T-helper 1 cell treated with Interleukin-12 subunit alpha and Interleukin-12 subunit beta and Interleukin-4 antibody, amounts not matched to agents 30 ng/mL and 1 ng/mL, for 36 hours (primary cell): Measurements from ENCODE around the gene CLPTM1. TPM values are rescaled to one million over a fixed set of nuclear protein-coding genes. Genes with fewer than 3 reads are reported as not detected.
"Not testable (repeated sequence)": the region's sequence is repeated elsewhere in the genome, so short reads cannot be mapped to it uniquely, and the experiment has no call there.

ENCODE experiments used
- intact Hi-C: fragments of 100-400 bp; cut with micrococcal nuclease; formaldehyde crosslinking; loops from one replicate; pipeline ENCODE4 v1.15.1; 2024
- total RNA-seq: library from RNA; stranded (reverse); gene quantifications from 2 replicates; pipeline ENCODE4 v1.2.3, GENCODE V29; 2022

CLPTM1 gene
- total RNA-seq, 1 donor from 2014 or later = 98.0 TPM

DNA sequence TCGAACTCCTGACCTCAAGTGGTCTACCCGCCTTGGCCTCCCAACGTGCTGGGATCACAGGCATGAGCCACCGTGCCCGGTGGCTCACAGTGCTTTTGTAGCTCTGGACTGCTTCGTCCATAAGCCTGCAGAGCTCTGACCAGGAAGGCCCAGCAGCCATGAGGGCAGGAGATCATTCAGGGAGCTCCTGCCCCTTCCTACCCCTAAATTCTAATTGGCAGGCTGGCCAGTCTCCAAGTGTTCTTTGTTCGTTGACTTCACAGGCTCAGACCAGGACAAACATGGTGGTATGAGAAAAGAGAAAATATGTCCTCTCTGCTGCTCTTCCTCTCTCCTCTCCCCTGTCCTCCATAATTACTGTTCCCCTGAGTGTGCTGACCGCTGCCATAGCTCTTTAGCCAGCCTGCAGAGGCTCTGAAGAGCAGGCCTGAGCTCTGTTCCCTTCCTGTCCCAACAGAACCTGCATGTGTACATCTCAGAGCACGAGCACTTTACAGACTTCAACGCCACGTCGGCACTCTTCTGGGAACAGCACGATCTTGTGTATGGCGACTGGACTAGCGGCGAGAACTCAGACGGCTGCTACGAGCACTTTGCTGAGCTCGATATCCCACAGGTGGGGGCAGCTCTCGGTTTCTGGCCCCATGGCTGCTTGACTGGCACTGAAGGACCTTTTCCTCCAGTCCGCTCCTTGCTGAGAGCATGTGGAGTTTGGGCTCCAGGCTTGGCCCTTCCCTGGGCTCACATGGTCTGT lies 19.0 kb downstream of the CLPTM1 start:
- intact Hi-C loops = no loop called here

- intact Hi-C loops = no loop called here
These were observed 19.7 kb downstream of the CLPTM1 start for GRCh38 chr19:44974857-44975256.

- intact Hi-C loops = no loop called here
These were observed 20.3 kb downstream of the CLPTM1 start for GRCh38 chr19:44975444-44975843.

GRCh38 chr19:44984005-44984404 lies 28.8 kb downstream of the CLPTM1 start:
- intact Hi-C loops = no loop called here

- intact Hi-C loops = loop anchor here (5.0 kb wide), 1 partner anchor 352 kb away; no protein-coding TSS in a partner anchor
These were observed 30.3 kb downstream of the CLPTM1 start for GRCh38 chr19:44985445-44985844.

DNA sequence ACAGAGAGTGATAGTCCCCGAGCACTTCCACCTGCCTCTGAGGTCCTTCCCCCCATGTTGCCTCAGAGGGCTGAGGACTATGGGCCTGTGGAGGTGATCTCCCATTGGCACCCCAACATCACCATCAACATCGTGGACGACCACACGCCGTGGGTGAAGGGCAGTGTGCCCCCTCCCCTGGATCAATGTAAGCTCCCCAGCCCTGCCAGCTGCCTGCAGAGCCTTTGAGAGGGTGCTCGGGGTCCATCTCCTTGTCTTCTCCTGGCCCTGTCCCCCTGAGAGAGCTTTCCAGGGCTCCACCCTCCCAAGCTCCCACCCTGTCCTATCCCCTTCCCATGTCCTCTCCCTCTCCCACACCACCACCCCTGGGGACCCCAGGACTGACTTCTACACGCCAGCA lies 31.2 kb downstream of the CLPTM1 start:
- intact Hi-C loops = loop anchor here (5.0 kb wide), 1 partner anchor 351 kb away; no protein-coding TSS in a partner anchor

DNA sequence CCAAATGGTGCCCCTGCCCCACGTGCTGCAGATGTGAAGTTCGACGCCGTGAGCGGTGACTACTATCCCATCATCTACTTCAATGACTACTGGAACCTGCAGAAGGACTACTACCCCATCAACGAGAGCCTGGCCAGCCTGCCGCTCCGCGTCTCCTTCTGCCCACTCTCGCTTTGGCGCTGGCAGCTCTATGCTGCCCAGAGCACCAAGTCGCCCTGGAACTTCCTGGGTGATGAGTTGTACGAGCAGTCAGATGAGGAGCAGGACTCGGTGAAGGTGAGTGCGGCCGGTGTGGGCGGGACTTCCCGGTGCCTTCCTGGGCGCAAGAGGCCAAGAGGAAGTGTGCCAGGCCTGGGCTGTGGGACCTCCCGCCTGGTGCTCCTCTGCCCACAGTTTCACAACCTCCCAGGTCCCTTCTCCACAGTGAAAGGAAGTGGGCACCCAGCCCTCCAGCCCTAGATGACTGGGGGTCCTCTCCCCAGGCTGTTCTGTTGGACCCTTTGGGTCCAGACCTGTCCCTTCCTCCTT lies 32.0 kb downstream of the CLPTM1 start:
- intact Hi-C loops = loop anchor here (5.0 kb wide), 1 partner anchor 350 kb away; no protein-coding TSS in a partner anchor

GRCh38 chr19:44988273-44988672 lies 33.1 kb downstream of the CLPTM1 start:
- intact Hi-C loops = loop anchor here (5.0 kb wide), 1 partner anchor 349 kb away; no protein-coding TSS in a partner anchor

DNA sequence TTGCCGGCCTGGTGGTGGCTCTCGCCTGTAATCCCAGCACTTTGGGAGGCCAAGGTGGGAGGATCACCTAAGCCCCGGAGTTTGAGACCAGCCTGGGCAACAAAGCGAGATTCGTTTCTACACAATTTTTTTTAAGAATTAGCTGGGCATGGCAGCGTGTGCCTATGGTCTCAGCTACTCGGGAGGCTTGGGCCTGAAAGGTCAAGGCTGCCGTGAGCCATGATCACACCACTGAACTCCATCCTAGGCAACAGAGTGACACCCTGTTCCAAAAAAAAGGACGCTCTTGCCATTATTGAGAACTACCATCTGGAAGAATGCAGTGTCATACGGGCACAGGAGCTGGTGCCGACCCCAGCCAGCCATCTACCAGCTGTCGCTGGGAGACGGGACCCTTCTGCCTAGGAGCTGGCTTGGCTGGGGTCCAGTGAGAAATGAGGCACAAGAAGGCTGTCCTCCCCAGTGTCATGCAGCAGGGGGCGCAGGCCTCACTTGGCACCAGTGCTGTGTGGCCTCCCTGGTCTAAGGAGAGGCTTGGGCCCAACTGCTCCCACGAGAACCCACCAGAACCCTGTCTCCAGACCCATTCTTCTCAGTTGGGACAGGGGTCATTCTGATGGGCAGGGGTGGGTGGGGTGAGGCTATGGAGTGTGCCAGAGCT lies 33.8 kb downstream of the CLPTM1 start:
- intact Hi-C loops = loop anchor here (1.0 to 5.0 kb wide), 5 partner anchors 70 to 348 kb away; no protein-coding TSS in a partner anchor

- intact Hi-C loops = no loop called here
These were observed 35.3 kb downstream of the CLPTM1 start for GRCh38 chr19:44990459-44990858.

DNA sequence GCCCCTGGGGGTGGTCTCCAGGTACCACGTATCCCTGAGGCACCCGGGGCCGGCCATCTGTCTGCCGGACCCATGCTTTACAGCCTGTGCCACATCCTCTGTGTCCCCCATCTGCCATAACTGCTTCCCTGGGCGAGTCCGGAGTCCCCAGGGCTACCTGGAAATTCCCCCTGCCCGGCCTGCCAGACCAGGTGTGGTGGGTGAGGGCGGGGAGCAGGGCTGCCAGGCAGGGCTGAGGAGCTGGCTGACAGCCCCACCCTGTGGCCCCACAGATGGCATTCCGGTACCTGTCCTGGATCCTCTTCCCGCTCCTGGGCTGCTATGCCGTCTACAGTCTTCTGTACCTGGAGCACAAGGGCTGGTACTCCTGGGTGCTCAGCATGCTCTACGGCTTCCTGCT lies 35.8 kb downstream of the CLPTM1 start:
- intact Hi-C loops = no loop called here

GRCh38 chr19:44992336-44993163 lies 37.4 kb downstream of the CLPTM1 start:
- intact Hi-C loops = no loop called here

DNA sequence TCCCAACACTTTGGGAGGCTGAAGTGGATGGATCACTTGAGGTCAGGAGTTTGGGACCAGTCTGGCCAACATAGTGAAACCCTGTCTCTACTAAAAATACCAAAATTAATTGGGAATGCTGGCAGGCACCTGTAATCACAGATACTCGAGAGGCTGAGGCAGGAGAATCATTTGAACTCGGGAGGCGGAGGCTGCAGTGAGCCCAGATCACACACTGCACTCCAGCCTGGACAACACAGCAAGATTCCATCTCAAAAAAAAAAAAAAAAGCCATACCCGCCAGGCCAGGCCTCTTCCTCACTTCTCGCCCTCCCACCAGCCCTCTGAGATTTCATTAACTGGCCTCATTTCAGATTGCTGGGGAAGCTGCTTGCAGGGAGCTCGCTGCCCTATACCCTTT lies 38.3 kb downstream of the CLPTM1 start:
- intact Hi-C loops = no loop called here

DNA sequence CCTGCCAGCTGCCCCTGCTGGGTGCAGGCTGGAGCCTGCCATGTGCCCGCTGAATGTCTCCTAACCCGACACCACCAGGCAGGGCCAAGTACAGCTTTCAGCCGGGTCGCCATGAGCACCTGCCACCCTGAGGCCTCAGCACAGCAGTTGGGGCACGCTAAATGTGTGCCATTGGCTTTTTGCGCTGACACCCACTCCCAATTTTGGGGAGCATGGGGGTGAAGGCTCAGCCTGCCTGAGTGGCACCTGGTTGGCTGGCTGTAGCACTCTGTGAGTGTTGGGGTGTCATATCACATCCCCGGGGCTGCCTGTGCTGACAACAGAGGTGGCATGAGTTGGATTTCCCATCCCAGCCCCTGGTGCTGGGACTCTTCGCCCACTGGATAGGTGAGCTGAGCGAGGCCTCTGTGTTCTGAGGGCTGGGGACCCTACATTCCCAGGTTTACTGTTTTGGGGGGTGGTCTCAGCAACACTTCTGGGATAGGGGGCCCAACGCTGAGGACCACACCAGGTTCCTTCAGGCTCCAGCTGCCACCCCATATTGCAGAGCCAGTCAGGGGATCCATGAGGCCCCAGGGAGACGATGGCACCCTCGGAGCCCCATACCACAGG lies 38.9 kb downstream of the CLPTM1 start:
- intact Hi-C loops = no loop called here

DNA sequence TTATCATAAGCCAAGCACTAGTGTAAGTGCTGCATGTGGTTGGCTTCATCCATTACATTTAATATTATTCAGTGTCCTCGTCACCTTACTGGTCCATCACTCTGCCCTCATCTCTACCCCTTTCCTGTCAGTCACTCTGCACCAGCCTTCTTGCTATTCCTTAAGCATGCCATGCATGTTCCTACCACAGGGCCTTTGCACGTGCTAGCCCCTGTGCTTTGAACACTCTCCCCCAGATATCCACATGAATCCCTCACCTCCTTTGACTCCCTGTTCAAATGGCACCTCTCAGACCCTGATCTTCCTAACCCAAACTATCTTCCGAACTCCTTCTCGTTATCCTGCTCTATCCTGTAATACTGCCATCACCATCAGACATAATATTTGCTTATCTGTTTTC lies 42.8 kb downstream of the CLPTM1 start:
- intact Hi-C loops = no loop called here

- intact Hi-C loops = not testable (repeated sequence)
These were observed 44.1 kb downstream of the CLPTM1 start for GRCh38 chr19:44999131-44999925.

DNA sequence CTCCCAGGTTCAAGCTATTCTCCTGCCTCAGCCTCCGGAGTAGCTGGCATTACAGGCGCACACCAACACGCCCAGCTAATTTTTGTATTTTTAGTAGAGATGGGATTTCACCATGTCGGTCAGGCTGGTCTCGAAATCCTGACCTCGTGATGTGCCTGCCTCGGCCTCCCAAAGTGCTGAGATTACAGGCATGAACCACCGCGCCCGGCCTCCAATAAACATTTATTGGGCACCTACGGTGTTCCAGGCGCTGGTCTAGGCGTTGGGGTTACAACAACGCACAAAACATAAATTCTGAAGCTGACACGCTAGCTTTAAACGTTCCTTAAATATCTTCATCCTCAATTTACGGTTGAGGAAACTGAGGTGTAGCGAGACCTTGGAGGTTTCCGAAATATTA lies 45.5 kb downstream of the CLPTM1 start:
- intact Hi-C loops = loop anchor here (5.0 kb wide), 3 partner anchors 77 to 407 kb away; partner anchors contain the start of genes GEMIN7, POLR1G, PPP1R13L and ZNF296

GRCh38 chr19:45001087-45001739 lies 46.0 kb downstream of the CLPTM1 start, which contains the start of gene RELB:
Gene RELB (plus strand): TSS chr19:45001464. CDS start chr19:45001580, 116 bp downstream.
- intact Hi-C loops = loop anchor here (5.0 kb wide), 3 partner anchors 76 to 406 kb away; partner anchors contain the start of genes GEMIN7, POLR1G, PPP1R13L and ZNF296

DNA sequence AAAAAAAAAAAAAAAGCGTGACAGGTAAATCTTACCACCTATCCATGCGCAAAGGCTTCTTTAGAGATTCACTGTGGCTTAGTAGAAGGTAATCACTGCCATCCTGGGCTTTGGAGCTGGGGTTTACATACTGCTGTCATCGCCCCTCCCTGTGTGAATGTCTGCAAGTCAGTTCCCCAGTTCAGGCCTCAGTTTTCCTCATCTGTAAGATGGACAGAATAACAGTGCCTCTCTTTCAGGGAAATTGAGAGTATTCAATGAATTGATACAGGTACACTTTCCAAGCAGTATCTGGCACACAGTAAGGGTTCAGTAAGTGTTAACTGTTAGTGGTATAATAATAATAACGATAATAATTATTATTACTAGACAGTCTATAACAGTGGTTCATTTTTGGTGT lies 48.3 kb downstream of the CLPTM1 start:
- intact Hi-C loops = loop anchor here (5.0 kb wide), 3 partner anchors 74 to 404 kb away; partner anchors contain the start of genes GEMIN7, POLR1G, PPP1R13L and ZNF296
